ENCODE measurements around the gene SMARCC2. TPM values are rescaled to one million over a fixed set of nuclear protein-coding genes. Genes with fewer than 3 reads are reported as not detected.

SMARCC2 gene
- polyA plus RNA-seq, 3 donors = 116 to 152 (median 133) TPM

DNA sequence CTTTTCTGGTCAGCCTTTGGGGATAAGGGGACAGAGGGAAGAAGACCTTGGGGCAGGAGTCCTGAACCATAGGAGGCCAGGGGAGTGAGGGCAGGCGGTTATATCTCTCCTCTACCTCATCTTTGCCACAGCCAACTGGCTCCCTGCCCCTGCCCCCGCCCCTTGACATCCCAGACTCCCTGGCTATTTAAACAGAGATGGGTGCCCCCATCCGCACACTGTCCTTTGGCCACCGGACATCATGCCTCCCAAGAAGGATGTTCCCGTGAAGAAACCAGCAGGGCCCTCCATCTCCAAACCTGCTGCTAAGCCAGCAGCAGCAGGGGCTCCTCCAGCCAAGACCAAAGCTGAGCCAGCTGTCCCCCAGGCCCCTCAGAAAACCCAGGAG lies 35.6 kb downstream of the SMARCC2 start:
- DNase-seq = no peak

DNA sequence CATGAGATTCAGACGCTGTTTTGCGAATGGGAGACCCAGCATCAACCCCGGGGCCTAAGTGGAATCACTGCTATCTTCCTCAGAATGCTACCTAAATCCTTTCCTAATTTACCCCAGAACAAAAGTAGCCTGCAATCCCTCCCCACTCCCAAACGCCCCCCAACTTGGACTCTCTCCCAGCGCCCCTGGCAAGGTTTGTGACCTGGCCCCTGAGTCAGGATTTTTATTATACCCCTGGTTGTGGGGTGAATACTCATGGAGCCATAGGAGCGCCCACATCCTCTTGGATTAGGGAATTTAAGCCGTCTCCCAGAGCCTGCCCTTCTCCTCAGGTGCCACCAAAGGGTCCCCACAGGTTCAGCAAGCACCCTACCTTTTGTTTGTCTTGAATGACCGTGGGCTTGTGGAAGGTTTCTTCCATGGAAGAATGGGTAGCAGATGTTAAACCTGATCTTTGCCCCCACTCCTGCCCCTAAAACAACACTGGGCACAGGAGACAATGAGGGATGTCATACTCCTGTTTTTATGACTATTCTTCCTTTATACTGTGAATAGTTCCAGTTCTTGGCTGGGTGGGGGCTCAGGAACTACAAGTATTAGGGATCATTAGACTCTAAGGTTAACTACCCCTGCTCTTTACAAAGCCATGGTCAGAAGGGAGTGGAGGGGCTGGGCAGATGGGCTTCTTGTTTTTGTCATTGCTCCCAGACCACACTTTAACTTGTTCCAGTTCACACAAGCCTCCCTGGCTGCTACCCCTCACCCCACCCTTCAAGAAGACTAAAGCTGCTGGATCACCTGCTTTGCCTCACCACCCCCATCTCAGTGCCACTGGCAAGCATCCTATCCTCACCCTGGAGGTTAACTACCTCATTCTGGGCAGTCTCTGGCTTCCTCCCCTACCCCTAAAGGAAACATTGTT lies 36.3 kb downstream of the SMARCC2 start:
- no peak for DNase-seq

DNA sequence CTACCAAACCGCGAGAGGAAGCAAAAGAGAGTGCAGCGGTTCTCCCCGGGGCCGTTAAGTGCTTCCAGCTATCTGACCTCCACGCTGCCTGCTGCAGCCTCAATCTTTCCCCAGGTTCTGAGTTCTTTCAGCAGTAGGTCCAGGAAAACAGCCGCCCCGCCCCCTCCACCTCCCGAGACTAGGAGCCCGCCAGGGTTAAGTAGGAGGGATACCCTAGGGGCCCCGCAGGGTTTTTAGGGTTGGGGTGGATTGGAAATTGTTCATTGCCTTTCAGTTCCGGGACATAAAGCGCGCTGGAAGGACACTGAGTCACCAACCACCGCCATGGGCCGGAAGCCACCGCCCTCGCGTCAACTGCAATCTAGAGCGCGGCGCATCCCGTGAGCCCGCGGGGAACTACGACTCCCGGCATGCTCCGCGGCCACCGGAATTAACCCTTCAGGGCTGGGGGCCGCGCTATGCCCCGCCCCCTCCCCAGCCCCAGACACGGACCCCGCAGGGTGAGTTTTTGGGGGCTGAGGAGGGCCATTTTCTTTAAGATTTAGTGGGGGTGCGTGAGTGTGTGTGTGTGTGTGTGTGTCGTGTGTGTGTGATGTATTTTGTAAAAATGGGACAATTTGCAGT lies 37.0 kb downstream of the SMARCC2 start, which contains the start of gene MYL6B:
Gene MYL6B, plus strand, starts transcription at position 456 of the 624 bp plus-strand sequence. CDS start 1,332 bp downstream, outside the sequence.
- peak; percentile 91 for DNase-seq

DNA sequence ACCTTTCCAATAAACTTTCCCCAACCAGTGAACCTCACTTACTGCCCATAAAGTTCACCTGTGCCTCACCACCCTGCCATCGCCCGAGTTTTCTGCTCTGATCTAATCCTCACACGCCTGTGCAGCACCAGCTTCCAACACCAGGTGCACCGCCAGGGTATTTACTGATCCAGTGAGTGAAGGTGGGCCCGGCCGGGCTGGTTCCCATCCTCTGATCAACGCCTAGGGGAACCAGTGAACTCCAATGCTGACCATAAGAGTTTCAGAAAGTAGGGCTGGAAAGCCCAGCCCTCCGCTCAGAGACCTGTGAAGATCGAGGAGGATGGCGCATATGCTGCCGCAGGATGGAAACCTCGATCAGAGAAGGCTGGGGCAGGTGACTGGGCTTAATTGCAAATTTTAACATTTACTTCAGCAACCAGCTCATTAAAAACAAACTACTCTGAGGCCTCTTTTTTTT lies 37.6 kb downstream of the SMARCC2 start:
- DNase-seq = peak; percentile 48

DNA sequence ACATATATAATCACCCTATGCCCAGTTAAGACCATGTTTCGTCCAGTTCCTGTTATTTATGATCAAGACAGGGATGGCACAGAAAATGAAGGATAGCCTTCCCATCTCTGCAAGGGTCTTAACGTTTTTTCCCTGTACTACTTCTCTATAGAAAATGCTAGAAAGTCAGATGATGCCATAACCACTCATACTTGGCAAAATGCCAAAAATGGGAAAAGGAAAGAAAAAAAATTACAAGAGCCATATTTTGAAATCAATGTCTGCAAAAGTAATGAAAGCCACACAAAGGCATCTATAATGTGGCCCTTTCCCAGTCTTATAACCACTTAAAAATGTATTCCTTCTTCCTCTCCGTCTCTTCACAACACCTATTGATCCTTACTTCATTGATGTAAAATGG lies 38.7 kb downstream of the SMARCC2 start:
- DNase-seq = no peak

DNA sequence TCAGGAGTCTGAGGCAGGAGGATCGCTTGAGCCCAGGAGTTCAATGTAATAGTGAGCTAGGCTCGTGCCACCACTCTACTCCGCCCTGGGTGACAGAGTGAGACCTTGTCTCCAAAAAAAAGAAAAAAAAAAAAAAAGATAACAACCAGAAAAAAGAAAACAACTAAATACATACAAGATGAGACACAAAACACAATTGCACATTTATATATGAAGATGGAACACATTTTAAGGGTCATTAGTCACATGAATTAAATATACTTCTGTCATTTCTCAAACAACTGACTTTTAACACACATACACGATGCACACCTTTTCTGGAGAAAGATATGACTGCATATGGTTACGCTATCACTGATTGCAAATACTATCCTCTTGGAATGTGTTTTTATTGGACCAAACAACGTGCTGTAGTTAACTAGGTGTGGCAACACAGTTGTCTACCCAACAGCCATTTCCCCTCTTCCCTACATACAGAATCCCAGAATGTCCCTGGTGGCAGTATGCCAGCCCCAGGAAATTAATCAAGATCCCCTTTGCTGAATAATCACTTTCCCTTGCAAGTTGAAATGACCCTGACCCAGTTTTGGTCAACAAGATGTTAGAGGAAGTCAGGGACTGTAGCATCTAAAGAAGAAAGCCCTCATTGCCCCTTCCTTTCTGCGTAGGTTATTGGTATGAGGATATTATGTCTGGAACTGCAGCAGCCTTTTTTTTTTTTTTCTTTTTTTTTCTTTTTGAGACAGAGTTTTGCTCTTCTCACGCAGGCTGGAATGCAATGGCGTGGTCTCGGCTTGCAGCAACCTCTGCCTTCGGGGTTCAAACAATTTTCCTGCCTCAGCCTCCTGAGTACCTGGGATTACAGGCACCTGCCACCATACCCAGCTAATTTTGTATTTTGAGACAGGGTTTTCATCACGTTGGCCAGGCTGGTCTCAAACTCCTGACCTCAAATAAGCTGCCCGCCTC lies 42.5 kb downstream of the SMARCC2 start:
- DNase-seq = peak; percentile 39

DNA sequence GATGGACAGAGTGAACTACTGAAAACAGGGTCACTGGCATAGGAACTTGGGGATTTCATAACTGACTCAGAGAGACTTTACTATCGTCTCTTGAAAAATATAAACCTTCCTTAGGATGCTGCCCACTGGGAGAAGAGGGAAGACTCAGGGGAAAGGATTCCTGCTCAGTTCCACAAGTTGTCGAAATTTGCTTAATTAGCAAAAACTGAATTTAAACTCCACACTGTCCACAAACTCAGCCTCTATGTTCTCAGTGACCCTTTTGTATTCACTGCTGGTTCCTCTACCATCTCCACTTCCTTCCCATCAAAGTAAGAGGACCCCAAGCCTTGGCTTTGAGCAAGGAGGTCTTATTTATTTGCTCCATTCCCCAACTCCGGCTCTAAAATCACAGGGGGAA lies 44.1 kb downstream of the SMARCC2 start:
- DNase-seq = no peak

DNA sequence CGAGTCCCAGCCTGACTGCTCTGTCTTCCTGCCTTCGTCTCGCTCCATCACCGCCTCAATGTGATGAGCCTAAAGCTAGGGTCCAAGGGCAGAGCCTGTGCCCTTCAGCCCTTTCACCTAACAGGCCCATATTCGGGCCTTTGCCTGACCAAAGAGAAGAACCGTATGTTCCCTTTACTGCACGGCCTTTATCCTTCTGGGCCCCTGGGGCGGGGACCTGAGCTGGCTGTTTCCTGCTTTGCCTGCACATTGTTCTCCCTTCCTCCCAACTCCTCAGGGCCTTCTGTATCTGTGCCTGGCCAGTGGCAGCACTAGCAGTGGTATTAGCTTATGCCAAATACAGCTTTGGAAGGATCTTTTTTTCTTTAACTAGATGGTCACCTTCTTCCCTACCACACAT lies 45.4 kb downstream of the SMARCC2 start:
- no peak for DNase-seq

DNA sequence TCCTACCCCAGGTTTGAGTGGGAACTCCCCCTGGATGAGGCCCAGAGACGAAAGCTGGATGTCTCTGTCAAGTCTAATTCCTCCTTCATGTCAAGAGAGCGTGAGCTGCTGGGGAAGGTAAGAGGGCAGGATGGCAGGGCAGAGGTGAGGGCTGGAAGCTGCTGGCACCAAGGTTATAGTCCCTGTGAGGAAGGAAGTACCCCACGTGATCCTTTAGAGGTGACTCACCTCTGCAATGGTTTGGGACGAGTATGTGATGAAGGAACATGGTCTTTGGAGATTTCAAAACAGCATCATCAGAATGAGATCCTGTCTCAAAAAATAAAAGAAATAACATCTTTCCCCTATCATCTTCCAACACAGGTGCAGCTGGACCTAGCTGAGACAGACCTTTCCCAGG lies 46.1 kb downstream of the SMARCC2 start:
- DNase-seq = no peak

DNA sequence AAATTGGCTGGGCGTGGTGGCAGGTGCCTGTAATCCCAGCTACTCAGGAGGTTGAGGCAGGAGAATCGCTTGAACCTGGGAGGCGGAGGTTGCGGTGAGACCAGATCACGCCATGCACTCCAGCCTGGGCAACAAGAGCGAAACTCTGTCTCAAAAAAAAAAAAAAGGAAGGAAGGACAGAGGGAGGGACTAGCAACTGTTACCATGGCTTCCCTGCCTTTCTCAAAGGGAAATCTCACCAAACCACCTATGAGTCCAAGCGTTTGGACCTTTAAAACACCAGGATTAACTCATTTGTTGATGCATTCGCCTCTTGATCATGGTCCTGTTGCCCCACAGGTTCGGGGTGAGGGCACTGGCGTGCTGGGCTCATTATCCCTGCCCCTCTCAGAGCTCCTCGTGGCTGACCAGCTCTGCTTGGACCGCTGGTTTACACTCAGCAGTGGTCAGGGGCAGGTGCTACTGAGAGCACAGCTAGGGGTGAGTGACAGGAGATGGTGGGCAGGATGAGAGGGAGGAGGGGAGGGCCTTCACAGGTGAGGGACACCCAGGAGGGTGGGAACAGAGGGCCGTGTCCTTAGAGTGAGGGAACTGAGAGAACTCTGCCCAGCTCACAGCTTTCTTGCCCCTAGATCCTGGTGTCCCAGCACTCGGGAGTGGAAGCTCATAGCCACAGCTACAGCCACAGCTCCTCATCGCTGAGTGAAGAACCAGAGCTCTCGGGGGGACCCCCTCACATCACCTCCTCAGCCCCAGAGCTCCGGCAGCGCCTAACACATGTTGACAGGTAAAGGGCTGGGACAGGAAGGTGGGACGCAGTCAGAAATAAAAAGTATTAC lies 47.1 kb downstream of the SMARCC2 start:
- DNase-seq = no peak

DNA sequence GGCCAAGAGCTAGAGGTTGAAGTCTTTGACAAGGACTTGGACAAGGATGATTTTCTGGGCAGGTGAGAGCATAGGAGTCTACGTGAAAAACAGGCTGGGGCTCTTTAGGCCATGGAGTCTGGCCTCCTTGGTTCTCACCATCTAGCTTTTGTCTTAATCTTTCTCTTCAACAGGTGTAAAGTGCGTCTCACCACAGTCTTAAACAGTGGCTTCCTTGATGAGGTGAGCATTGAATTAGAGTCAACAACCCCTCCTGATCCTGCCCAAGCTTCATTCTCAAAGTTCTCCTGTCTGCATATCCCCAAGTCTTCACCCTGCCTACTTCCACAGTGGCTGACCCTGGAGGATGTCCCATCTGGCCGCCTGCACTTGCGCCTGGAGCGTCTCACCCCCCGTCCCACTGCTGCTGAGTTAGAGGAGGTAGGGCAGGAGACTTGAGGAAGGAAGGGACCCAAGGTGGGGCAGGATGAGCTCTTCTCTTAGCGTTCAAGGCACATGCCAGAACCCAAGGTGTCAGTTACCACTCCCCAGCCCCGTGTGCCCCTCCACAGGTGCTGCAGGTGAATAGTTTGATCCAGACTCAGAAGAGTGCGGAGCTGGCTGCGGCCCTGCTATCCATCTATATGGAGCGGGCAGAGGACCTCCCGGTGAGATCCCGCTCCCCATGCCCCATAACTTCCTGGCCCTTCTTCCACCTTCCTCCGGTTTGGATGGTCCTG lies 51.3 kb downstream of the SMARCC2 start:
- no peak for DNase-seq

DNA sequence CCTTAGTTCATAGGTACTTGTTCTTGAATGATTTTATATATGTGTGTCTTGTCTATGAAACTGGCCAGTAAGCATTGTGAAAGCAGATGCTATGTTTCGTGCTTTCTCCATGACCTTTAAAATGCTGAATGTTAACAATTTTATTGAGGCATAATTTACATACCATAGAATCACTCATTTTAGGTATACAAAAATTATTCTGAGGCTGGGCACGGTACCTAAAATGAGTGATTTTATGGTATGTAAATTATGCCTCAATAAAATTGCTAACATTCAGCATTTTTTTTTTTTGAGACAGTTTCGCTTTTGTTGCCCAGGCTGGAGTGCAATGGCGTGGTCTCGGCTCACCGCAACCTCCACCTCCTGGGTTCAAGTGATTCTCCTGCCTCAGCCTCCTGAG lies 54.4 kb downstream of the SMARCC2 start:
- DNase-seq = no peak

DNA sequence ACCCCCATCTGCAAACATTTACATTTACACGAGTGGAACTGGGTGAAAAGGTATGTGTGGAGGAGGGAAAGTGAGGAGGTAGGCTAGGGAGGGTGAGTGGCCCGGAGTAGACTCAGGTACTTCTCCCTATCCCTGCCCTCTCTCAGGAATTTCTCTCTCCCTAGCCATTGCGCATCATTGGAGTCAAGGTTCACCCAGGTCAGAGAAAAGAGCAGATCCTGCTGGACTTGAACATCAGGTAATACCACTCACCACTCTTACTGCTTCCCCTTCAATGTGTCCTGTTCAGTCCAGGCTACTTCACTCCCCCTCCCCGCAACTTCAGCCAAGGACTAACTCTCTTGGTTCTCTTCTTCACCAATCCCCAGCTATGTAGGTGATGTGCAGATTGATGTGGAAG lies 58.4 kb downstream of the SMARCC2 start:
- DNase-seq = no peak

DNA sequence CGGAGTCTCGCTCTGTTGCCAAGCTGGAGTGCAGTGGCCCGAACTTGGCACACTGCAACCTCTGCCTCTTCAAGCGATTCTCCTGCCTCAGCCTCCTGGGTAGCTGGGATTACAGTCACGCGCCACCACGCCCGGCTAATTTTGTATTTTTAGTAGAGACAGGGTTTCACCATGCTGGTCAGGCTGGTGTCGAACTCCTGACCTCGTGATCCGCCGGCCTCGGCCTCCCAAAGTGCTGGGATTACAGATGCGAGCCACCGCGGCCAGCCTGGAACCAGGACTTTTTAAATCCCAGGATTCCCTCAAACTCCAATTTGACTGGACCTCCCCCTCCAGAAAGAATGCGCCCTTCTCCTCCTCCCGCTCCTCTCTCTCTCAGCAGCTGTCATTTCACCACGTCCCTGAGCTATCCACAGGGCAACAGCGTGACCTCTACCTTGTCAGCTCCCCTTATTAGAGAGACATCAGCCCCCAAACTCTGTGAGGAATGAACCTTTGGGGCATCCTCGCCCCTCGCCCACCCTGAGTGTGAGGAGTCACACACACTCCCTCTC lies 59.3 kb downstream of the SMARCC2 start:
- DNase-seq = no peak

DNA sequence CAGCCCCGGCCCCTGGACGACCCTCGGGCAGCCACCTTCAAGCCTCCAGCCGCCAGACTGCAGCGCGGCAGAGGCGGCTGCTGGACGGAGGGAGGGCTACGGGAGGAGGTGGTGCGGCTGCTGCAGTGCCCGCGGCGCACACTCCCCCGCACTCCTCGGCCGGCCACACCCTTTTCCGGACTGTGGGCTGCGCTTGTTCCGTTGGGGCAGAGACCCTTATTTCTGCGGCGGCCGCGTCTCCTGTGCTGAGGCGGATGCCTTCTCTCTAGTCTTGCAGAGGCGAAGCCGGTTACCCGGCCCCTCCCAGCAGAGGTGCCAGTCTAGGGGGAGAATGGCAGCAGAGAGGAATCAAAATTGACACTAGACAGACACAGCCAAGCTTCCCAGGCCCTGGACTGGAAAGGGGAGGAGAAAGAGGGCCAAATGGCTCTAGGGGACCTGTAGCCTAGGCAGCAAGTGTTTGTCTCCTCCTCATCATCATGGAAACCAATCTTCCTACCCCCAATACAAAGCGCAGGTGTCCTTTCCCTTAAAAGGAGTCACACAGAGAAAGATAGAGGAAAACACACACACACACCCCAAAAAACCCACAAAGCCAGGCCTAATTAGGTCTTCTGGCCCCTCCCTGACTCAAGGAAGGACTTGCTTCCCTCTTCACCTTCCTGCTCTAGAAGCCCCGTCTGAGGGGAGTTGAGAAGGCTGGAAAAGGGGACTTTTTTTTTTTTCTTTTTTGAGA lies 59.9 kb downstream of the SMARCC2 start:
- no peak for DNase-seq

DNA sequence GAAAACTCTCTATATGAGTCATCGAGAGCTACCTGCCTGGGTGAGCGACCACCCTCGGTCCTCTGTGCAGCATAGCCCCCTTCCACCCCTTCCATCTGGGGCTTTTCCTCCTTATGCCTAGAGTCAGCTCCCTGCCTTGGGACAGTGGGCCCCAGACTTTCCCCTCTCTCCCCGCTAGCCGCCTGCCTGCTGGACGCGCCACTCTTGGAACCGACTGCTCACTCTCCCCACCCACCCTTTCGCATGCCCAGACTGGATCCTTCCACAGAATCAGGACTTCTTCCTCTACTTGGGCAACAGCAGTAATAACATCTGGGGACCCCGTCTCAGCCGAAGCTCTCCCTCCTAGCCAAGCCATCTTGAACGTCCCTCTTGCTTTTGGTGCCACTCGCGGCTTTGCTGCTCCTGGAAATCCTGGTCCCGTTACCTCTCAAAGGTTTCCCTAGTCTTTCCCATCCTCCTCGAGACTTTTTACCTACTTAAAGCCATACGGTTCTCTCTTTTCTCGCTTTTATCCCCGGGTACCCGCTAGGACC lies 60.5 kb downstream of the SMARCC2 start:
- no peak for DNase-seq

DNA sequence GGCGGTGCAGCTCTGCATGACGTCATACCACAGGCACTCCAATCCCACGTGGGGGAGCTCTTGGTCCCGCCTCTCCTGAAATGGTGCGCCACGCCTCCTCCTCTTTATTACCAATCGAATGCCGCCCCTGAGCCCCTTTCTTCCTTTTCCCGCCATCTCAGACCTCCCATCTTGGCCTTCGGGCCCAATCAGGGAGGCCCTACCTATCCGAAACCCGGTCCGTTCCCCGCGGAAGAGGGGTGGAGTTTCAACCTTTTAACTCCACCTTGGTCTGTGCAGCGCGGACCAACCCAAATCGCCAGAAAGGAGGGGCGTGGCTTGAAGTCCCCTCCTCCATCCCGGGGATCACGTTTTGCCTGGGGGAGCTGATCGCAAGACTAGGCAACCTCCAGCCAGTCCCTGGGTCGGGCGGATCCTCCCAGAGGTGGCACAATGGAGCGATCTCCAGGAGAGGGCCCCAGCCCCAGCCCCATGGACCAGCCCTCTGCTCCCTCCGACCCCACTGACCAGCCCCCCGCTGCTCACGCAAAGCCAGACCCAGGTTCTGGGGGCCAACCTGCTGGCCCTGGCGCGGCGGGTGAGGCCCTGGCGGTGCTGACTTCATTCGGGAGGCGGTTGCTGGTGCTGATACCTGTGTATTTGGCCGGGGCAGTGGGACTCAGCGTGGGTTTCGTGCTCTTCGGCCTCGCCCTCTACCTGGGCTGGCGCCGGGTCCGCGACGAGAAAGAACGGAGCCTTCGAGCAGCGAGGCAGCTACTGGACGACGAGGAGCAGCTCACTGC lies 61.2 kb downstream of the SMARCC2 start, which contains the start of gene ESYT1:
Gene ESYT1, plus strand, starts transcription at position 380 of the 782 bp plus-strand sequence. Its CDS starts 53 bp downstream, at position 433.
- DNase-seq = peak; percentile 100

DNA sequence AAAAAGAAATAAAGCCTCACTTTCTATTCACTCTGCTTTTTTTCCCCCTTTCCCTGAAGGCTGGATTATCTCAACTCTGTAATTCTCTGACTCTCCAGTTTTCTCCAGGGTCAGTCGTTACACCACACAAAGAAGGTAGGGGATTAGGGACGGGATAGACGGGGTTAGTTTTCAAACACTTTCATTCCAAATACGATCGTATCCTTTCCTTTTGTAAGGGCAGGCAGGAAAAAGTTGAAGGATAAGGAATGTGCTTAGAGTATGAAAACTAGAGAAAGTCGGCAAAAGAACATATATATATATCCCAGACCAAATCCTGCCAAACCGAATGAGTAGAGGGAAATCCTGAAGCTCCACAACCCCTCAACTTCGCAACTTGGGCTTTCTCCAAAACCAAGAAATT lies 61.8 kb downstream of the SMARCC2 start:
- DNase-seq = no peak

All from renal pelvis (tissue), 4 donors.